Umbilical cord (tissue), 2 donors: Measurements from ENCODE around the gene KIAA1671. TPM values are rescaled to one million over a fixed set of nuclear protein-coding genes. Genes with fewer than 3 reads are reported as not detected.
"Not testable (repeated sequence)": the region's sequence is repeated elsewhere in the genome, so short reads cannot be mapped to it uniquely, and the experiment has no call there.

Experiments used
- DNase-seq: peaks from one replicate; pipeline ENCODE4 v3.0.0-alpha.2; 2015; ENCODE audit warnings: low spot score
- total RNA-seq: library from RNA; depleted of rRNA; stranded (reverse); fragments of >200 nt; gene quantifications from one replicate; pipeline ENCODE4 v1.2.3, GENCODE V29; 2014; ENCODE audit warnings: low replicate concordance; ENCODE audit not compliant: insufficient read depth

The KIAA1671 gene
- total RNA-seq, result 10.6 TPM

GRCh38 chr22:24951942-24952836 is at the start of gene KIAA1671:
Gene KIAA1671, plus strand, starts transcription at chr22:24952716. Its CDS starts 75,284 bp downstream, at chr22:25028000.
- peak; percentile 89 for DNase-seq

GRCh38 chr22:24905909-24906308 is 46.6 kb upstream of the KIAA1671 start:
- DNase-seq, result no peak

- not testable (repeated sequence) for DNase-seq
These were observed 45.4 kb upstream of the KIAA1671 start for GRCh38 chr22:24907101-24907500.

- DNase-seq, result no peak
These were observed 32.5 kb upstream of the KIAA1671 start for GRCh38 chr22:24920029-24920428.

GRCh38 chr22:24925586-24926427 is 26.7 kb upstream of the KIAA1671 start:
- no peak for DNase-seq

GRCh38 chr22:24926428-24926725 is 26.1 kb upstream of the KIAA1671 start:
- DNase-seq, result no peak

GRCh38 chr22:24926849-24927579 is 25.5 kb upstream of the KIAA1671 start:
- DNase-seq, result no peak

GRCh38 chr22:24928322-24928721 is 24.2 kb upstream of the KIAA1671 start:
- DNase-seq, result no peak

GRCh38 chr22:24930678-24931077 is 21.8 kb upstream of the KIAA1671 start:
- DNase-seq, result no peak

- DNase-seq, result no peak
These were observed 16.6 kb upstream of the KIAA1671 start for GRCh38 chr22:24935771-24936483.

- peak; percentile 17 for DNase-seq
These were observed 15.4 kb upstream of the KIAA1671 start for GRCh38 chr22:24937114-24937513.

- peak; percentile 50 for DNase-seq
These were observed 13.7 kb upstream of the KIAA1671 start for GRCh38 chr22:24938741-24939341.

GRCh38 chr22:24942301-24942700 is 10.2 kb upstream of the KIAA1671 start:
- DNase-seq, result no peak

- DNase-seq, result no peak
These were observed 8.1 kb upstream of the KIAA1671 start for GRCh38 chr22:24944217-24944937.

- DNase-seq, result no peak
These were observed 7.1 kb upstream of the KIAA1671 start for GRCh38 chr22:24945430-24945829.

GRCh38 chr22:24947383-24947782 is 5.1 kb upstream of the KIAA1671 start:
- DNase-seq, result no peak

GRCh38 chr22:24947881-24948280 is 4.6 kb upstream of the KIAA1671 start:
- DNase-seq, result no peak

- no peak for DNase-seq
These were observed 3.9 kb upstream of the KIAA1671 start for GRCh38 chr22:24948356-24949202.

- DNase-seq, result peak; percentile 41
These were observed 2.1 kb upstream of the KIAA1671 start for GRCh38 chr22:24950272-24950902.
